ENCODE data around the gene OIT3.
A peak's percentile ranks its signal among the peaks of the same experiment; 100 is the strongest.

OIT3 gene

DNA sequence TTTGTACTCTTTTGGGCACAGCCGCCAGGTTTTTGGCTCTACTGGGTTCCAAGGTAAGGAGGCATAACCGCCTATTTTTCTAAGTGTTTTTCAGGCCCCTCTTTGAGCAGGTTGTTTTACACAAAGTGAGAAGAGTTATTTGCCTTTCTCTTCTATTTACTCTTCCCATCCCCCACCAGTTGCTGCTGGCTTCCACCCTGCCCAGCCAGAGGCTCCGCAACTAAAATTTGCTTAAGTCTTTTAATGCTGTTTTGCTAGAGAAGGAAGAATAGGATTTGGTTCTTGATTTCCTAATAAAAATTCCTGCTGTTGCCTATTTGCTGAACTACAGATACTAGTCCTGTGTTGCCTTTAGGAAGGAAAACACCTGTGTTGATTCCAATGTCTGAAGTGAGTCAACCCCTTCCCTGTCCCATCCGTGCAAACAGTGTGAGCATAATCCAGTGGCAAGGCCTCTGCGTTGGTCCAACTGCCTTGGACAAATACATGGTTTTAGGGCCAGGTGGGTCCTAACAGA, 59.2 kb downstream of the OIT3 start:
- Histone ChIP-seq H3K4me1 (ENCODE audit: control insufficient read depth, insufficient read depth, low read length) (peaks cover 2% of the 10 kb centered on the region; the same call in 1 of the 2 replicates), H3K9me3 (ENCODE audit: control insufficient read depth, insufficient read depth, low read depth, low read length) (no peaks in the 10 kb centered on the region), H3K36me3 (ENCODE audit: control insufficient read depth in 2 of 2, insufficient read depth in 1 of 2, low read length in 2 of 2) (no peaks in the 10 kb centered on the region), H3K4me3 (ENCODE audit: low read depth, low read length) (no peak overlapping the region), H3K27ac (ENCODE audit: extremely low read depth, low read depth, low read length) (no peak overlapping the region)
- CTCF ChIA-PET = no interaction called here
- TF ChIP-seq SCRT2 (tag by site-specific recombination; IDR thresholded peaks at IDR 0.05) (0 out of 2 replicates have a peak, but pooled peaks have one; percentile 22), ZNF785 (tag by site-specific recombination; IDR thresholded peaks at IDR 0.05) (no peak)
- TF ChIP-seq, protein P1, sequence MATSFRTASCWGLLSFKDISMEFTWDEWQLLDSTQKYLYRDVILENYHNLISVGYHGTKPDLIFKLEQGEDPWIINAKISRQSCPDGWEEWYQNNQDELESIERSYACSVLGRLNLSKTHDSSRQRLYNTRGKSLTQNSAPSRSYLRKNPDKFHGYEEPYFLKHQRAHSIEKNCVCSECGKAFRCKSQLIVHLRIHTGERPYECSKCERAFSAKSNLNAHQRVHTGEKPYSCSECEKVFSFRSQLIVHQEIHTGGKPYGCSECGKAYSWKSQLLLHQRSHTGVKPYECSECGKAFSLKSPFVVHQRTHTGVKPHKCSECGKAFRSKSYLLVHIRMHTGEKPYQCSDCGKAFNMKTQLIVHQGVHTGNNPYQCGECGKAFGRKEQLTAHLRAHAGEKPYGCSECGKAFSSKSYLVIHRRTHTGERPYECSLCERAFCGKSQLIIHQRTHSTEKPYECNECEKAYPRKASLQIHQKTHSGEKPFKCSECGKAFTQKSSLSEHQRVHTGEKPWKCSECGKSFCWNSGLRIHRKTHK (tag by site-specific recombination; IDR thresholded peaks at IDR 0.05) = no peak
- TF ChIP-seq, protein P2, sequence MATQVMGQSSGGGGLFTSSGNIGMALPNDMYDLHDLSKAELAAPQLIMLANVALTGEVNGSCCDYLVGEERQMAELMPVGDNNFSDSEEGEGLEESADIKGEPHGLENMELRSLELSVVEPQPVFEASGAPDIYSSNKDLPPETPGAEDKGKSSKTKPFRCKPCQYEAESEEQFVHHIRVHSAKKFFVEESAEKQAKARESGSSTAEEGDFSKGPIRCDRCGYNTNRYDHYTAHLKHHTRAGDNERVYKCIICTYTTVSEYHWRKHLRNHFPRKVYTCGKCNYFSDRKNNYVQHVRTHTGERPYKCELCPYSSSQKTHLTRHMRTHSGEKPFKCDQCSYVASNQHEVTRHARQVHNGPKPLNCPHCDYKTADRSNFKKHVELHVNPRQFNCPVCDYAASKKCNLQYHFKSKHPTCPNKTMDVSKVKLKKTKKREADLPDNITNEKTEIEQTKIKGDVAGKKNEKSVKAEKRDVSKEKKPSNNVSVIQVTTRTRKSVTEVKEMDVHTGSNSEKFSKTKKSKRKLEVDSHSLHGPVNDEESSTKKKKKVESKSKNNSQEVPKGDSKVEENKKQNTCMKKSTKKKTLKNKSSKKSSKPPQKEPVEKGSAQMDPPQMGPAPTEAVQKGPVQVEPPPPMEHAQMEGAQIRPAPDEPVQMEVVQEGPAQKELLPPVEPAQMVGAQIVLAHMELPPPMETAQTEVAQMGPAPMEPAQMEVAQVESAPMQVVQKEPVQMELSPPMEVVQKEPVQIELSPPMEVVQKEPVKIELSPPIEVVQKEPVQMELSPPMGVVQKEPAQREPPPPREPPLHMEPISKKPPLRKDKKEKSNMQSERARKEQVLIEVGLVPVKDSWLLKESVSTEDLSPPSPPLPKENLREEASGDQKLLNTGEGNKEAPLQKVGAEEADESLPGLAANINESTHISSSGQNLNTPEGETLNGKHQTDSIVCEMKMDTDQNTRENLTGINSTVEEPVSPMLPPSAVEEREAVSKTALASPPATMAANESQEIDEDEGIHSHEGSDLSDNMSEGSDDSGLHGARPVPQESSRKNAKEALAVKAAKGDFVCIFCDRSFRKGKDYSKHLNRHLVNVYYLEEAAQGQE (tag by site-specific recombination; IDR thresholded peaks at IDR 0.05) = no peak
- POLR2A ChIA-PET = no interaction called here

DNA sequence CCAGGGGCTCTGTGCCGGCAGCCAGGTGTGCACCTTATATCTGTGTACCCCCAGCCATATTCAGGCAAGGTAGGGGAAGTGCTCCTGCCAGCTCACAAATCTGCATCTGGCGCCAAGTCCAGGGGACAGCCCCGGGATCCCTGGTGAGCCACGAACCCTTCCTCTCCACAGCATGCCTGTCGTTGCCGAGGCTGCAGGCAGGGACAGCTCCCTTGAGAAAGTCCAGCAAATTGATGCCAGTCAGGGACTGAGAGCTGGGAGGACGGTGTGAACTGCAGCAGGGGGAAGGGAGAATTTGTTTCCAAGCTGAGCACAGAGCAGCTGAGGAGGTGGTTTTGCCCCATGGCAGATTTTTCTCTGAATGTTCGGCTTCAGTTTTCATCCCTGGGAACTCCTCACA, 60.1 kb downstream of the OIT3 start:
- POLR2A ChIA-PET = interaction anchor here (0.5 kb wide), 1 partner anchor 104 kb away, joined by 4 read pairs; no protein-coding TSS in a partner anchor
- no peak overlapping the region for H3K4me3 ChIP-seq (ENCODE audit: low read depth, low read length)
- TF ChIP-seq, protein P3, sequence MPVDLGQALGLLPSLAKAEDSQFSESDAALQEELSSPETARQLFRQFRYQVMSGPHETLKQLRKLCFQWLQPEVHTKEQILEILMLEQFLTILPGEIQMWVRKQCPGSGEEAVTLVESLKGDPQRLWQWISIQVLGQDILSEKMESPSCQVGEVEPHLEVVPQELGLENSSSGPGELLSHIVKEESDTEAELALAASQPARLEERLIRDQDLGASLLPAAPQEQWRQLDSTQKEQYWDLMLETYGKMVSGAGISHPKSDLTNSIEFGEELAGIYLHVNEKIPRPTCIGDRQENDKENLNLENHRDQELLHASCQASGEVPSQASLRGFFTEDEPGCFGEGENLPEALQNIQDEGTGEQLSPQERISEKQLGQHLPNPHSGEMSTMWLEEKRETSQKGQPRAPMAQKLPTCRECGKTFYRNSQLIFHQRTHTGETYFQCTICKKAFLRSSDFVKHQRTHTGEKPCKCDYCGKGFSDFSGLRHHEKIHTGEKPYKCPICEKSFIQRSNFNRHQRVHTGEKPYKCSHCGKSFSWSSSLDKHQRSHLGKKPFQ (tag by site-specific recombination; IDR thresholded peaks at IDR 0.05) = peak; percentile 76
- no peak for TF ChIP-seq ZNF223 (tag by site-specific recombination; IDR thresholded peaks at IDR 0.05)
- TF ChIP-seq, protein P2 (tag by site-specific recombination; IDR thresholded peaks at IDR 0.05) = 0 out of 2 replicates have a peak, but pooled peaks have one; percentile 41
- no peaks in the 10 kb centered on the region for H3K36me3 ChIP-seq (ENCODE audit: control insufficient read depth in 2 of 2, insufficient read depth in 1 of 2, low read length in 2 of 2)
- CTCF ChIA-PET = interaction anchor here (0.5 to 0.6 kb wide), 2 partner anchors 12 to 142 kb away, joined by 3 read pairs; no protein-coding TSS in a partner anchor
- no peak overlapping the region for H3K27ac ChIP-seq (ENCODE audit: extremely low read depth, low read depth, low read length)
- H3K9me3 ChIP-seq (ENCODE audit: control insufficient read depth, insufficient read depth, low read depth, low read length) = no peaks in the 10 kb centered on the region
- H3K4me1 ChIP-seq (ENCODE audit: control insufficient read depth, insufficient read depth, low read length) = peaks cover 2% of the 10 kb centered on the region; the same call in 1 of the 2 replicates

DNA sequence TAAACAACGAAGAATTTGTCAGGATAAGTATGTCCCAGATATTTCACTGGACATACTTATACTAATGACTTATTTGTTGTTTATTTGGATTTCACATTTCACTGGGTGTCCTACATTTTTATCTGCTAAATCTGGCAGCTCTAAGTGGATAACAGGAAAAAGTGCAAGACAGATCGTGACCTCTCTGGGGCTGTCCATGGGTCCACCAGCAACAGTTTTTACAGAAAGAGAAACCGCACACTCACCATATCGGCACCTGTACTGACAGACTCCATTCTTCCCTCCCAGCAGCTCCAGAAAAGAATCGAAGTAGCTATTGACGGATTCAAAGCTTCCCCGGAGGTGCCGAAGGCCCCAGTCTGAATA, 60.7 kb downstream of the OIT3 start:
- no peak overlapping the region for H3K27ac ChIP-seq (ENCODE audit: extremely low read depth, low read depth, low read length)
- H3K9me3 ChIP-seq (ENCODE audit: control insufficient read depth, insufficient read depth, low read depth, low read length) = no peaks in the 10 kb centered on the region
- peaks cover 2% of the 10 kb centered on the region; the same call in 1 of the 2 replicates for H3K4me1 ChIP-seq (ENCODE audit: control insufficient read depth, insufficient read depth, low read length)
- TF ChIP-seq ZNF184 (tag by site-specific recombination; IDR thresholded peaks at IDR 0.05) (no peak), MYNN (tag by site-specific recombination; IDR thresholded peaks at IDR 0.05; ENCODE audit: borderline replicate concordance) (no peak), HOXD13 (CRISPR knock-in tag; IDR thresholded peaks at IDR 0.05; ENCODE audit: borderline replicate concordance) (no peak), ZBTB20 (tag by site-specific recombination; IDR thresholded peaks at IDR 0.05) (no peak), ZIC2 (tag by site-specific recombination; IDR thresholded peaks at IDR 0.05) (no peak), ZNF423 (tag by site-specific recombination; IDR thresholded peaks at IDR 0.05) (no peak), EGR2 (tag by site-specific recombination; IDR thresholded peaks at IDR 0.05; ENCODE audit: low read depth) (no peak), IKZF3 (tag by site-specific recombination; IDR thresholded peaks at IDR 0.05) (no peak), ZNF37A (tag by site-specific recombination; IDR thresholded peaks at IDR 0.05) (no peak), REPIN1 (tag by site-specific recombination; IDR thresholded peaks at IDR 0.05; ENCODE audit: low read depth) (no peak), ZNF302 (tag by site-specific recombination; IDR thresholded peaks at IDR 0.05; ENCODE audit: low read depth) (no peak), ZNF350 (tag by site-specific recombination; IDR thresholded peaks at IDR 0.05) (no peak)
- TF ChIP-seq, protein P4, sequence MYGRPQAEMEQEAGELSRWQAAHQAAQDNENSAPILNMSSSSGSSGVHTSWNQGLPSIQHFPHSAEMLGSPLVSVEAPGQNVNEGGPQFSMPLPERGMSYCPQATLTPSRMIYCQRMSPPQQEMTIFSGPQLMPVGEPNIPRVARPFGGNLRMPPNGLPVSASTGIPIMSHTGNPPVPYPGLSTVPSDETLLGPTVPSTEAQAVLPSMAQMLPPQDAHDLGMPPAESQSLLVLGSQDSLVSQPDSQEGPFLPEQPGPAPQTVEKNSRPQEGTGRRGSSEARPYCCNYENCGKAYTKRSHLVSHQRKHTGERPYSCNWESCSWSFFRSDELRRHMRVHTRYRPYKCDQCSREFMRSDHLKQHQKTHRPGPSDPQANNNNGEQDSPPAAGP (tag by site-specific recombination; IDR thresholded peaks at IDR 0.05) = no peak
- ChIA-PET POLR2A (interaction anchor here (0.5 kb wide), 1 partner anchor 105 kb away, joined by 4 read pairs; no protein-coding TSS in a partner anchor), CTCF (interaction anchor here (0.5 kb wide), 1 partner anchor 12 kb away, joined by 3 read pairs; no protein-coding TSS in a partner anchor)
- H3K4me3 ChIP-seq (ENCODE audit: low read depth, low read length) = no peak overlapping the region
- no peaks in the 10 kb centered on the region for H3K36me3 ChIP-seq (ENCODE audit: control insufficient read depth in 2 of 2, insufficient read depth in 1 of 2, low read length in 2 of 2)
